ENCODE data around the gene NPAS2.

Gene NPAS2

DNA sequence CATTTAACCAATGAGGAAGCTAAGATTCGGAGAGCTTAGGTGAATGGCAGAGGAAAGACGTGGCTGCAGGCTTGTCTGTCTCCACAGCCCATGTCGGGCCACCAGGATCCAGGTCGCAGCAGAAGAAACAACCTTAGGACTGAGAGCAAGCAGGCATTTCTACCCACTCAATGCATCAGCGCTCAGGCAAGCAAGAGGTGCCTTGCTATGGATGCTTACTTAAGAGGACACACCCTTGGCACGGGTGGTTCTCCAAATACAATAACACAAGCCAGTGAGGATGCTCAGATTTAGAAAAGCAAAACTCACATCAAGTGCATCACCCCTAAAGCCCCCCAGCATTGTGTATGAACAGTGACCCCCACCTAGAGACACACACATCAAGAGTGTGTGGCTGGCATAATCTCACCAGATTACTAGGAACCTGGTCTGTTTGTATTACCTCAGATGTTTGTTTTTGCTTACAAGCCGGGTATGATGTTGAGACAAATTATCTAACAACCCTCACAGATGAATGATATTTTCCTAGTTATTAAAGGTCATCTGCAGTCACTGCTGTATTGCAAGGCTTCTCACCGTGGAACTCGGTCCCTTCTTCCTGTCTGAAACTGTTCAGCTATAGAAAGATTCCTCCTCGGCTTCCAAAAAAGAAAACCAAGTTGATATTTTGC is 34.2 kb upstream of the NPAS2 start:
- DNase-seq (ENCODE audit: low read depth): no peak
- TF ChIP-seq, protein P1, sequence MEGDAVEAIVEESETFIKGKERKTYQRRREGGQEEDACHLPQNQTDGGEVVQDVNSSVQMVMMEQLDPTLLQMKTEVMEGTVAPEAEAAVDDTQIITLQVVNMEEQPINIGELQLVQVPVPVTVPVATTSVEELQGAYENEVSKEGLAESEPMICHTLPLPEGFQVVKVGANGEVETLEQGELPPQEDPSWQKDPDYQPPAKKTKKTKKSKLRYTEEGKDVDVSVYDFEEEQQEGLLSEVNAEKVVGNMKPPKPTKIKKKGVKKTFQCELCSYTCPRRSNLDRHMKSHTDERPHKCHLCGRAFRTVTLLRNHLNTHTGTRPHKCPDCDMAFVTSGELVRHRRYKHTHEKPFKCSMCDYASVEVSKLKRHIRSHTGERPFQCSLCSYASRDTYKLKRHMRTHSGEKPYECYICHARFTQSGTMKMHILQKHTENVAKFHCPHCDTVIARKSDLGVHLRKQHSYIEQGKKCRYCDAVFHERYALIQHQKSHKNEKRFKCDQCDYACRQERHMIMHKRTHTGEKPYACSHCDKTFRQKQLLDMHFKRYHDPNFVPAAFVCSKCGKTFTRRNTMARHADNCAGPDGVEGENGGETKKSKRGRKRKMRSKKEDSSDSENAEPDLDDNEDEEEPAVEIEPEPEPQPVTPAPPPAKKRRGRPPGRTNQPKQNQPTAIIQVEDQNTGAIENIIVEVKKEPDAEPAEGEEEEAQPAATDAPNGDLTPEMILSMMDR (IDR thresholded peaks at IDR 0.05; ENCODE audit: low read depth, low read length, missing control alignments): no peak
- H3K4me3 ChIP-seq (ENCODE audit: low read depth, low read length): no peak overlapping the region

DNA sequence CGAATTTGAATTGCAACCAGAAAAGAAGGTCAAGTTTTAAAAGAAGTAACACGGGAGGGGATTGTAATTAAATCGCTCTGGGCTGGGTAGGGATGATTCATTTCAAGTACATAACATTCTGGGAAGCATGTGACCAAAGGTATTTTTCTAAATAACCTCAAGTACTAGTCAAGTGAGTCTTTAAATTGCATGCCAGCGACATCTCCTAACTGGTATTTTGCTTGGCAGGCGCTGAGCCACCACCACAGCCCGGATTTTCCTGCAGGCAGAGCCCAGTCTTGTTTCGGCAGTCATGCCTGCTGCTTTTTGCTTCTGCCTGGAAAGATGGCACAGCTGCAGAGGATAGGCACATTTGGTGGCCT is 33.7 kb upstream of the NPAS2 start:
- no peak overlapping the region for H3K4me3 ChIP-seq (ENCODE audit: low read depth, low read length)
- TF ChIP-seq, protein P1 (IDR thresholded peaks at IDR 0.05; ENCODE audit: low read depth, low read length, missing control alignments): no peak
- DNase-seq (ENCODE audit: low read depth): no peak

DNA sequence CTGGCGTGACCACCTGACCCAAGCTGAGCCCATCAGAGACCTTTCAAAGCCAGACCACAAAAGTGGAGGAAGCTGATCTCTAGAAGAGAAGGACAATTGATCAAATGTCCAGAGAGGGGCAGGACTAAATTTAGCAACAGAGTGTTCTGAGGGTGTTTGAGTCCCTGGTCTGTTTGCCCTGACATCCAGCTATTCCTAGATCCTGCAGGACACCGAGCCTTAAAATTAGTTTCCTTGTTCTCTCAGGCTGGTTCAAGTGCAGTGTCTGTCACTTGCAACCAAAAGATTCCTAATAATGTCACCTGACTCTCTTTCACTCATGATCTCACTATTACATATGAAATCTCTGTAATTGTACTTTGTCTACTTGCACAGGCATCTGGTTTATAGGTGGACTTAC is 33.0 kb upstream of the NPAS2 start:
- no peak overlapping the region for H3K4me3 ChIP-seq (ENCODE audit: low read depth, low read length)
- TF ChIP-seq, protein P1 (IDR thresholded peaks at IDR 0.05; ENCODE audit: low read depth, low read length, missing control alignments): no peak
- DNase-seq (ENCODE audit: low read depth): no peak

DNA sequence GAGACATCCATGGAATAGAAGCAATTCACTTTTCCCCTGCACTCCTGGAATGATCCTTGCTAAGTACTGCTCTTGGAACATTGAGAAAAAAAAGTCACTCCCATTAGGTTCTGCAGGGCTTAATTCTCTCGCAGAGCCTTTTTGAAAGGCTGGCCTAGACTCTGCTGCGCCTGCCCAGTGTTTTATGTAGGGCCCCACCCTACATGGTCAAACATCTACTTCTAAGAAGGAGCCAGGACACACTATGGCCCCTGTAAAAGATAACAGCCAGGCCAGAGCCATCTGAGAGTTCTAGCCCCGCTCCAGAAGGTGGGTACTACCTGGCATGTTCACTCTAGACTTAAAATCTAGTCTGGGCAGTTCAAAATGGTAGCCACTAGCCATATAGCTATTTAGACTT is 30.6 kb upstream of the NPAS2 start:
- H3K4me3 ChIP-seq (ENCODE audit: low read depth, low read length): no peak overlapping the region
- DNase-seq (ENCODE audit: low read depth): no peak
- TF ChIP-seq, protein P1 (IDR thresholded peaks at IDR 0.05; ENCODE audit: low read depth, low read length, missing control alignments): no peak

DNA sequence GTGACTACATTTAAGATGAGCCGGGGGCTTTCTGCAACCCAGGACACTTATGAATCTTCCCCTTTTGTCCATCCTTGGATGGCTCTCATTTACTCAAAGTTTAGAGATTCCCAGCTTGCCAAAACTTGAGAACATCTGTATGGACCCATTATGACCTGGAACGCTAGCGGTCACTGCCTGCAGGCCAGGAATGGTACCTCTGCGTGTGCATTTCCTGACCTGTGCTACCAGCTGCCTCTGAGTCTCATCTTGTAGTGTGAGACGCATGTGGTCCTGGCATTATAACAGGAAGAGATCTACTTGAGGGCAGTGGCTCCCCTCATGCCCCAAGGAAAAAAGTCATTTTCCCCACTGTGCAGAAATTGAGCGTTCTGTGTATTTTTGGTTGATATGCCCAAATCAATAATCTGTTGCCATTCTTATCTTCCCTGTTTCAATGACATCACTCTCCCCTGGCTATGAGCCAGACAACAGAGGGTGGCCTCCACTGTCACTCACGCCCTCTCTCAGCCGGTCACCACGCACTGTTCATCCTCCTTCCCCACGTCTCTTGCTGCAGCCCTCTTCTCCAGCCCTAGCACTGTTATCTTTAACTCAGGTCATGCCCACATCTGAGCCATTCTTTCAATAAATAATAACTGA is 28.5 kb upstream of the NPAS2 start:
- TF ChIP-seq, protein P1 (IDR thresholded peaks at IDR 0.05; ENCODE audit: low read depth, low read length, missing control alignments): no peak
- no peak overlapping the region for H3K4me3 ChIP-seq (ENCODE audit: low read depth, low read length)
- DNase-seq (ENCODE audit: low read depth): no peak

DNA sequence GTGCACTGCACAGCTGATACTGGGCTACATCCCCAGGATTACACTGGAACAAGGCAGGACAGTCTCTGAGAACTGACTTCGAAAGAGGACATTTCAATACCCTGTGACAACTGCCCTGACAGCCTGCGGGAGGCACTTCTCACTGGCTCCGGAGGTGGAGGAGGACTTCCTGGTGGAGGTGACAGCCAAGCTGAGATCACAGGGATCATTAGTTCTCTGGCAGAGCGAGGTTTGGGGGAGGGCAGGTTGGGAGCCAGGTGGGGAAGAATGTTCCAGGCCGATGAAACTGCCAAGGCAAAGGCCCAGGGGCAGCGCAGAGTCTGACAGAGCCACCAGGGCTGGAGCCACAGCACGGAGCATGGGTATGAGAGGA is 28.0 kb upstream of the NPAS2 start:
- TF ChIP-seq, protein P1 (IDR thresholded peaks at IDR 0.05; ENCODE audit: low read depth, low read length, missing control alignments): no peak
- no peak overlapping the region for H3K4me3 ChIP-seq (ENCODE audit: low read depth, low read length)
- no peak for DNase-seq (ENCODE audit: low read depth)

DNA sequence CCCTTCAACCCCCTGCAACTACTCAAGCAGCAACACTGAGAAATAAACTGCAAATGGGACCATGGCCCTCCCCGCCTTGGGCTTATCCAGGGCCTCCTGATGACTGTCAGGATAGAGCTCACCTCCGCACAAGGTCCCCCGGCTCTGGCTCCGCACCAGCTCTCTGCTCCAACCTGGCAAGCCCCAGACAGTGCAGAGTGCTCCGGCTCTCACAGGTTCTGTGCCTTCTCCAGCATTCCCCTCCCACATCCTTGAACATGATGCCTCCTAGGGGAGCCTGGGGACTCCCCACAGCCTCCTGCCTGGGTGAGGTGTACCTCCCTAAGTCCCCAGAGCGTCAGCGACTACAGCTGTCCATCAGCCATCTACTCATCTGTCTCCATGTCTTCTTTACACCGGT is 26.7 kb upstream of the NPAS2 start:
- TF ChIP-seq, protein P1 (IDR thresholded peaks at IDR 0.05; ENCODE audit: low read depth, low read length, missing control alignments): no peak
- DNase-seq (ENCODE audit: low read depth): no peak

More for the DNA sequence above, 26.7 kb upstream of the NPAS2 start:
- no peak overlapping the region for H3K4me3 ChIP-seq (ENCODE audit: low read depth, low read length)
